HepG2 (cell line): ENCODE measurements around the gene MTOR. TPM values are rescaled to one million over a fixed set of nuclear protein-coding genes. Genes with fewer than 3 reads are reported as not detected.

Experiments used
- ATAC-seq: fragments of 200-7000 bp; cut with Tn5 transposase; 3 replicates; pipeline ENCODE4 v1.9.1; 2020; ENCODE audit warnings: mild to moderate bottlenecking, moderate library complexity
- BruUV-seq: library from RNA; stranded (reverse); fragments of 400-500 nt; replicated peaks from 2 replicates; lab custom pipeline; 2021; lab: Mats Ljungman, UMichigan
- CTCF ChIA-PET: fragments of 300-600 bp; formaldehyde crosslinking; extraction: SDS; loops from one replicate; lab custom pipeline; 2021; ENCODE audit warnings: low total read pairs, inconsistent platforms, low intra/inter-chr PET ratio; lab: Yijun Ruan, JAX
- POLR2A ChIA-PET: fragments of 350-600 bp; sonication (Branson Sonifier 250); formaldehyde crosslinking; loops from one replicate; lab custom pipeline; 2020; ENCODE audit warnings: antibody characterized with exemption, inconsistent platforms; lab: Yijun Ruan, JAX
- DNase-seq: peaks from one replicate; pipeline ENCODE4 v3.0.0-alpha.2; 2015; ENCODE audit warnings: low spot score
- FAIRE-seq: peaks from 3 replicates; lab custom pipeline; 2011; peaks lifted over from hg19 to GRCh38; lab: Jason Lieb, UNC
- H2AFZ ChIP-seq: one replicate; pipeline ENCODE4 v1.6.1; 2011; ENCODE audit warnings: low read length, inconsistent platforms
- H3K27ac ChIP-seq: fragments of 300-600 bp; 3 replicates; pipeline ENCODE4 v1.8.0; 2011; ENCODE audit warnings: mixed run types, mild to moderate bottlenecking, mixed read lengths, low read length, inconsistent platforms; ENCODE audit not compliant: insufficient read depth; ENCODE audit errors: extremely low read length
- H3K27me3 ChIP-seq, 2 experiments: fragments of 200-600 bp in 1 of 2; 2 replicates in 1 of 2; 3 replicates in 1 of 2; pipeline versions ENCODE4 v1.6.0 to v1.8.0; 2011; ENCODE audit warnings: low read length in 2 of 2, mild to moderate bottlenecking in 2 of 2, moderate library complexity in 2 of 2, inconsistent platforms in 1 of 2; ENCODE audit not compliant: insufficient read depth in 2 of 2, control insufficient read depth in 1 of 2
- H3K36me3 ChIP-seq, 2 experiments: fragments of 200-600 bp in 1 of 2; replicated peaks in 1 of 2; 2 replicates in 1 of 2; 3 replicates in 1 of 2; pipeline versions ENCODE4 v1.5.1 to v1.8.0; 2011; ENCODE audit warnings: low read length in 2 of 2, inconsistent platforms in 1 of 2; ENCODE audit not compliant: insufficient read depth in 2 of 2, control insufficient read depth in 1 of 2
- H3K4me1 ChIP-seq: 2 replicates; pipeline ENCODE4 v1.5.1; 2012; ENCODE audit warnings: low read length, inconsistent platforms; ENCODE audit not compliant: insufficient read depth
- H3K4me2 ChIP-seq: 2 replicates; pipeline ENCODE4 v1.6.0; 2011; ENCODE audit warnings: low read depth, low read length, inconsistent platforms
- H3K4me3 ChIP-seq, 3 experiments: fragments of 200-600 bp in 1 of 3; sonication (generic), shearing (Covaris generic) in 1 of 3; replicated peaks in 1 of 3; 2 replicates each; pipeline ENCODE4 v1.5.1; 2011 to 2016; ENCODE audit warnings: low read length in 3 of 3, inconsistent platforms in 2 of 3, low read depth in 2 of 3, mild to moderate bottlenecking in 2 of 3, control low read depth in 1 of 3, mixed read lengths in 1 of 3; ENCODE audit not compliant: insufficient read depth in 1 of 3
- H3K79me2 ChIP-seq: one replicate; pipeline ENCODE4 v1.6.1; 2011; ENCODE audit warnings: low read length, inconsistent platforms; ENCODE audit not compliant: insufficient read depth
- H3K9ac ChIP-seq: 2 replicates; pipeline ENCODE4 v1.6.0; 2011; ENCODE audit warnings: mild to moderate bottlenecking, low read depth, low read length, inconsistent platforms; ENCODE audit not compliant: insufficient read depth
- H3K9me3 ChIP-seq: 2 replicates; pipeline ENCODE4 v1.5.1; 2012; ENCODE audit warnings: mild to moderate bottlenecking, low read length
- H4K20me1 ChIP-seq: 2 replicates; pipeline ENCODE4 v1.6.0; 2011; ENCODE audit warnings: inconsistent platforms, mild to moderate bottlenecking, low read length, moderate library complexity; ENCODE audit not compliant: insufficient read depth
- CAMTA2 ChIP-seq: sonication (generic); formaldehyde crosslinking; IDR thresholded peaks from 2 replicates; pipeline ENCODE4 v1.4.0; 2020; ENCODE audit warnings: mild to moderate bottlenecking, missing genetic modification reagents, borderline replicate concordance
- EZH2 ChIP-seq: conservative IDR thresholded peaks from 2 replicates; pipeline ENCODE4 v1.6.1; 2012; ENCODE audit warnings: mild to moderate bottlenecking, low read depth, low read length, moderate library complexity
- PITX1 ChIP-seq: sonication (generic); formaldehyde crosslinking; IDR thresholded peaks from 2 replicates; pipeline ENCODE4 v1.5.1; 2020; ENCODE audit warnings: mild to moderate bottlenecking, missing genetic modification reagents
- SMAD3 ChIP-seq: sonication (generic); formaldehyde crosslinking; IDR thresholded peaks from 2 replicates; pipeline ENCODE4 v1.4.0; 2020; ENCODE audit warnings: missing genetic modification reagents
- SOX6 ChIP-seq, 2 experiments: fragments of 450-650 bp in 1 of 2; sonication (generic) in 1 of 2; formaldehyde crosslinking in 1 of 2; IDR thresholded peaks; 2 replicates each; pipeline versions ENCODE4 v1.4.0 to v1.6.1; 2017 to 2020; ENCODE audit warnings: antibody characterized with exemption in 1 of 2, mild to moderate bottlenecking in 1 of 2, missing genetic modification reagents in 1 of 2
- XBP1 ChIP-seq: sonication (generic); formaldehyde crosslinking; IDR thresholded peaks from 2 replicates; pipeline ENCODE4 v1.5.0; 2020; ENCODE audit warnings: missing genetic modification reagents
- ZNF274 ChIP-seq: sonication (generic); formaldehyde crosslinking; IDR thresholded peaks from 2 replicates; pipeline ENCODE4 v1.5.1; 2020; ENCODE audit warnings: mild to moderate bottlenecking, missing genetic modification reagents
- ZNF335 ChIP-seq: sonication (generic); formaldehyde crosslinking; IDR thresholded peaks from 2 replicates; pipeline ENCODE4 v1.4.0; 2020; ENCODE audit warnings: missing genetic modification reagents
- ZNF589 ChIP-seq: sonication (generic); formaldehyde crosslinking; conservative IDR thresholded peaks from 2 replicates; pipeline ENCODE4 v1.8.0; 2022; ENCODE audit warnings: mild to moderate bottlenecking, moderate library complexity, missing genetic modification reagents
- ZNF615 ChIP-seq: sonication (generic); formaldehyde crosslinking; IDR thresholded peaks from 2 replicates; pipeline ENCODE4 v1.5.0; 2020; ENCODE audit warnings: mild to moderate bottlenecking, missing genetic modification reagents, borderline replicate concordance
- ZNF749 ChIP-seq: sonication (generic); formaldehyde crosslinking; IDR thresholded peaks from 2 replicates; pipeline ENCODE4 v1.8.0; 2022; ENCODE audit warnings: mild to moderate bottlenecking, missing genetic modification reagents, moderate library complexity, borderline replicate concordance
- ZNF83 ChIP-seq: sonication (generic); formaldehyde crosslinking; IDR thresholded peaks from 2 replicates; pipeline ENCODE4 v1.4.0; 2020; ENCODE audit warnings: missing genetic modification reagents, mild to moderate bottlenecking, borderline replicate concordance
- WGBS: methylation state at CpG from one replicate; pipeline ENCODE4 v1.1.6; 2017; ENCODE audit warnings: low lambda C conversion rate; 5-methylcytosine and 5-hydroxymethylcytosine counted together
- in situ Hi-C: cut with HindIII; loops from 2 replicates; pipeline ENCODE4 v1.10.0; 2017; ENCODE audit warnings: low pct_unique_long_range_greater_than_20kb; ENCODE audit not compliant: extremely low pct_ligation_motif_present
- intact Hi-C: fragments of 100-400 bp; cut with micrococcal nuclease; formaldehyde crosslinking; loops from one replicate; pipeline ENCODE4 v1.10.0; 2022; ENCODE audit not compliant: unreplicated experiment
- polyA plus RNA-seq, 8 experiments: library from polyadenylated mRNA; depleted of rRNA in 3 of 8; stranded (reverse) in 7 of 8; unstranded in 1 of 8; fragments of >200 nt; fragmentation: Illumina TruSeq in 4 of 8; extraction: Trizol in 4 of 8; gene quantifications; 2 replicates each; pipeline versions ENCODE4 v1.2.1 to v1.2.3, GENCODE V29; 2011 to 2016; ENCODE audit warnings: low read depth in 4 of 8, missing spikeins in 1 of 8, mixed read lengths in 1 of 8; ENCODE audit not compliant: insufficient read depth in 1 of 8
- total RNA-seq, 5 experiments: library from RNA; depleted of rRNA; stranded (reverse); fragments of >200 nt; fragmentation: Illumina TruSeq; extraction: Trizol; gene quantifications; 2 replicates each; pipeline ENCODE4 v1.2.3, GENCODE V29; 2016; ENCODE audit warnings: low read depth in 1 of 5
- TF ChIP-seq, protein P1 (sequence below): sonication (generic); formaldehyde crosslinking; IDR thresholded peaks from 2 replicates; pipeline ENCODE4 v1.8.0; 2023; ENCODE audit warnings: mild to moderate bottlenecking, missing genetic modification reagents
- TF ChIP-seq, protein P2 (sequence below), 2 experiments: IDR thresholded peaks; 2 replicates each; pipeline ENCODE4 v1.6.1; 2011 to 2012; ENCODE audit warnings: low read length in 2 of 2, borderline replicate concordance in 1 of 2, low read depth in 1 of 2, mild to moderate bottlenecking in 1 of 2, moderate library complexity in 1 of 2
- TF ChIP-seq, protein P3 (sequence below): fragments of 450-650 bp; IDR thresholded peaks from 2 replicates; pipeline ENCODE4 v1.6.1; 2017; ENCODE audit warnings: mild to moderate bottlenecking
- TF ChIP-seq, protein P4 (sequence below): sonication (generic); formaldehyde crosslinking; IDR thresholded peaks from 2 replicates; pipeline ENCODE4 v1.4.0; 2020; ENCODE audit warnings: missing genetic modification reagents

MTOR gene
- total and polyA plus RNA-seq, 2 of the 13 experiments (the other 11 are each of a cell fraction or from before 2014, with no cell fraction given), result 24.6 to 34.6 TPM

DNA sequence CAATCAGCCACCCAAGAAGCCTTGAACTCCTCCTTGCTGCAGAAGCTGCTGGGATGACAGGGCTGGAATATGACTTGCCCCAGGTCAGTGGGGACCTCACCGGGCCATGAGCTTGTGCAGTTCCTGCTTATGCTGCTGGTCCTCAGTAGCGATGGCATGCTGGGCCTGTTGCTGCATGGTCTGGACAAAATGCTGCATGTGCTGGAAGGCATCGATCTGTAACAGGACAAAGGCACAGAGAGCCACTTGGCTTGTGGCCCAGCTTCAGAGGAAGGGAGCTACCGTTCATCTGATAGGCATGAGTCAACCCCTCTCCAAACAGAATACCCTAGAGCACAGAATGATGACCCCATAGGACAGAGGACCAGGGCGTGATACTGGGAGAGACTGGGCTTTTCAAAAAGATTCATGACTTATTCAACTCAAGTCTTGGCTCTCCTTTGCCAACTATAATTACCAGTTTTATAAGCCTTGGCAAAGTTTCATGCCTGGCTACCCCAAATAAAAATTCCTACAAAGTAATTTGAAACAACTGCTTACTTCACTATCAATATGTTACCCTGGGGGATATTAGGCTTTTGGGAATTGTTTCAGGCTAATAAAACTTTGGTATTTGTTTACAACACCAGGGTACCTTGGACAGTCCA, 128.0 kb downstream of the MTOR start:
- WGBS, result 86% methylated on average over 1 of the region's 5 CpGs
- POLR2A ChIA-PET, result no interaction called here
- CTCF ChIA-PET, result no interaction called here

More for the DNA sequence above, 128.0 kb downstream of the MTOR start:
- no peak for TF ChIP-seq CAMTA2
- TF ChIP-seq ZNF749, result no peak
- TF ChIP-seq, protein P1, sequence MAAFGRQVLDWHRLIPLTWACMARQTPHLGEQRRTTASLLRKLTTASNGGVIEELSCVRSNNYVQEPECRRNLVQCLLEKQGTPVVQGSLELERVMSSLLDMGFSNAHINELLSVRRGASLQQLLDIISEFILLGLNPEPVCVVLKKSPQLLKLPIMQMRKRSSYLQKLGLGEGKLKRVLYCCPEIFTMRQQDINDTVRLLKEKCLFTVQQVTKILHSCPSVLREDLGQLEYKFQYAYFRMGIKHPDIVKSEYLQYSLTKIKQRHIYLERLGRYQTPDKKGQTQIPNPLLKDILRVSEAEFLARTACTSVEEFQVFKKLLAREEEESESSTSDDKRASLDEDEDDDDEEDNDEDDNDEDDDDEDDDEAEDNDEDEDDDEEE, result no peak
- TF ChIP-seq, protein P2, sequence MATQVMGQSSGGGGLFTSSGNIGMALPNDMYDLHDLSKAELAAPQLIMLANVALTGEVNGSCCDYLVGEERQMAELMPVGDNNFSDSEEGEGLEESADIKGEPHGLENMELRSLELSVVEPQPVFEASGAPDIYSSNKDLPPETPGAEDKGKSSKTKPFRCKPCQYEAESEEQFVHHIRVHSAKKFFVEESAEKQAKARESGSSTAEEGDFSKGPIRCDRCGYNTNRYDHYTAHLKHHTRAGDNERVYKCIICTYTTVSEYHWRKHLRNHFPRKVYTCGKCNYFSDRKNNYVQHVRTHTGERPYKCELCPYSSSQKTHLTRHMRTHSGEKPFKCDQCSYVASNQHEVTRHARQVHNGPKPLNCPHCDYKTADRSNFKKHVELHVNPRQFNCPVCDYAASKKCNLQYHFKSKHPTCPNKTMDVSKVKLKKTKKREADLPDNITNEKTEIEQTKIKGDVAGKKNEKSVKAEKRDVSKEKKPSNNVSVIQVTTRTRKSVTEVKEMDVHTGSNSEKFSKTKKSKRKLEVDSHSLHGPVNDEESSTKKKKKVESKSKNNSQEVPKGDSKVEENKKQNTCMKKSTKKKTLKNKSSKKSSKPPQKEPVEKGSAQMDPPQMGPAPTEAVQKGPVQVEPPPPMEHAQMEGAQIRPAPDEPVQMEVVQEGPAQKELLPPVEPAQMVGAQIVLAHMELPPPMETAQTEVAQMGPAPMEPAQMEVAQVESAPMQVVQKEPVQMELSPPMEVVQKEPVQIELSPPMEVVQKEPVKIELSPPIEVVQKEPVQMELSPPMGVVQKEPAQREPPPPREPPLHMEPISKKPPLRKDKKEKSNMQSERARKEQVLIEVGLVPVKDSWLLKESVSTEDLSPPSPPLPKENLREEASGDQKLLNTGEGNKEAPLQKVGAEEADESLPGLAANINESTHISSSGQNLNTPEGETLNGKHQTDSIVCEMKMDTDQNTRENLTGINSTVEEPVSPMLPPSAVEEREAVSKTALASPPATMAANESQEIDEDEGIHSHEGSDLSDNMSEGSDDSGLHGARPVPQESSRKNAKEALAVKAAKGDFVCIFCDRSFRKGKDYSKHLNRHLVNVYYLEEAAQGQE (IDR thresholded peaks at IDR 0.05; ENCODE audit: borderline replicate concordance in 1 of 2, low read depth in 1 of 2, low read length in 2 of 2), result no peak
- no peak for TF ChIP-seq ZNF589 (CRISPR knock-in tag)
- TF ChIP-seq ZNF615 (CRISPR knock-in tag), result no peak
- TF ChIP-seq SOX6 (IDR thresholded peaks at IDR 0.05), result no peak
- TF ChIP-seq SOX6 (CRISPR knock-in tag; IDR thresholded peaks at IDR 0.05), result no peak
- TF ChIP-seq, protein P3, sequence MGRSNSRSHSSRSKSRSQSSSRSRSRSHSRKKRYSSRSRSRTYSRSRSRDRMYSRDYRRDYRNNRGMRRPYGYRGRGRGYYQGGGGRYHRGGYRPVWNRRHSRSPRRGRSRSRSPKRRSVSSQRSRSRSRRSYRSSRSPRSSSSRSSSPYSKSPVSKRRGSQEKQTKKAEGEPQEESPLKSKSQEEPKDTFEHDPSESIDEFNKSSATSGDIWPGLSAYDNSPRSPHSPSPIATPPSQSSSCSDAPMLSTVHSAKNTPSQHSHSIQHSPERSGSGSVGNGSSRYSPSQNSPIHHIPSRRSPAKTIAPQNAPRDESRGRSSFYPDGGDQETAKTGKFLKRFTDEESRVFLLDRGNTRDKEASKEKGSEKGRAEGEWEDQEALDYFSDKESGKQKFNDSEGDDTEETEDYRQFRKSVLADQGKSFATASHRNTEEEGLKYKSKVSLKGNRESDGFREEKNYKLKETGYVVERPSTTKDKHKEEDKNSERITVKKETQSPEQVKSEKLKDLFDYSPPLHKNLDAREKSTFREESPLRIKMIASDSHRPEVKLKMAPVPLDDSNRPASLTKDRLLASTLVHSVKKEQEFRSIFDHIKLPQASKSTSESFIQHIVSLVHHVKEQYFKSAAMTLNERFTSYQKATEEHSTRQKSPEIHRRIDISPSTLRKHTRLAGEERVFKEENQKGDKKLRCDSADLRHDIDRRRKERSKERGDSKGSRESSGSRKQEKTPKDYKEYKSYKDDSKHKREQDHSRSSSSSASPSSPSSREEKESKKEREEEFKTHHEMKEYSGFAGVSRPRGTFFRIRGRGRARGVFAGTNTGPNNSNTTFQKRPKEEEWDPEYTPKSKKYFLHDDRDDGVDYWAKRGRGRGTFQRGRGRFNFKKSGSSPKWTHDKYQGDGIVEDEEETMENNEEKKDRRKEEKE, result no peak
- TF ChIP-seq EZH2, result no peak
- TF ChIP-seq ZNF274, result no peak
- no peak for TF ChIP-seq ZNF335 (CRISPR knock-in tag)
- TF ChIP-seq PITX1 (CRISPR knock-in tag), result no peak
- TF ChIP-seq, protein P4, sequence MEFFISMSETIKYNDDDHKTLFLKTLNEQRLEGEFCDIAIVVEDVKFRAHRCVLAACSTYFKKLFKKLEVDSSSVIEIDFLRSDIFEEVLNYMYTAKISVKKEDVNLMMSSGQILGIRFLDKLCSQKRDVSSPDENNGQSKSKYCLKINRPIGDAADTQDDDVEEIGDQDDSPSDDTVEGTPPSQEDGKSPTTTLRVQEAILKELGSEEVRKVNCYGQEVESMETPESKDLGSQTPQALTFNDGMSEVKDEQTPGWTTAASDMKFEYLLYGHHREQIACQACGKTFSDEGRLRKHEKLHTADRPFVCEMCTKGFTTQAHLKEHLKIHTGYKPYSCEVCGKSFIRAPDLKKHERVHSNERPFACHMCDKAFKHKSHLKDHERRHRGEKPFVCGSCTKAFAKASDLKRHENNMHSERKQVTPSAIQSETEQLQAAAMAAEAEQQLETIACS (CRISPR knock-in tag), result no peak
- TF ChIP-seq ZNF83 (CRISPR knock-in tag), result no peak
- TF ChIP-seq XBP1 (CRISPR knock-in tag), result no peak
- TF ChIP-seq SMAD3 (CRISPR knock-in tag), result no peak
- no peaks in the 10 kb centered on the region for H3K27me3 ChIP-seq
- no peak overlapping the region for H3K27ac ChIP-seq
- FAIRE-seq, result no peak
- H3K4me3 ChIP-seq, result no peak overlapping the region
- no TSS peak for BruUV-seq
- H3K36me3 ChIP-seq, result peaks cover 8 to 60% of the 10 kb centered on the region in 2 experiments; a peak in 4 of 5 replicates
- ATAC-seq, result no peak
- no peaks in the 10 kb centered on the region for H3K4me1 ChIP-seq
- no peaks in the 10 kb centered on the region for H3K79me2 ChIP-seq
- no peaks in the 10 kb centered on the region for H4K20me1 ChIP-seq
- no peak overlapping the region for H3K9ac ChIP-seq
- no peak for DNase-seq
- no peak overlapping the region for H3K4me2 ChIP-seq
- in situ Hi-C loops, result no loop called here
- H2AFZ ChIP-seq, result no peak overlapping the region
- no peaks in the 10 kb centered on the region for H3K9me3 ChIP-seq
- intact Hi-C loops, result no loop called here
